Neutrophil (primary cell): ENCODE measurements around the gene BCL11A.

Source experiments
- H3K27ac ChIP-seq: fragments of 200-600 bp; sonication (generic); 2 replicates; pipeline ENCODE4 v1.5.1; 2016; ENCODE audit warnings: mild to moderate bottlenecking, moderate library complexity
- H3K27me3 ChIP-seq: fragments of 200-600 bp; sonication (generic); 2 replicates; pipeline ENCODE4 v1.6.0; 2016; ENCODE audit warnings: mild to moderate bottlenecking
- H3K36me3 ChIP-seq: fragments of 200-600 bp; sonication (generic); 2 replicates; pipeline ENCODE4 v1.5.1; 2017
- H3K4me1 ChIP-seq, 2 experiments: fragments of 200-600 bp in 1 of 2; sonication (generic) in 1 of 2; 1 replicate in 1 of 2; 2 replicates in 1 of 2; pipeline versions ENCODE4 v1.5.1 to v1.6.1; 2013 to 2016; ENCODE audit warnings: low read depth in 1 of 2, low read length in 1 of 2, mild to moderate bottlenecking in 1 of 2, moderate library complexity in 1 of 2; ENCODE audit not compliant: control insufficient read depth in 1 of 2, insufficient read depth in 1 of 2
- H3K4me3 ChIP-seq, 2 experiments: fragments of 200-600 bp in 1 of 2; sonication (generic) in 1 of 2; 1 replicate in 1 of 2; 2 replicates in 1 of 2; pipeline ENCODE4 v1.5.1; 2013 to 2016; ENCODE audit warnings: low read depth in 1 of 2, low read length in 1 of 2, mild to moderate bottlenecking in 1 of 2, moderate library complexity in 1 of 2
- H3K9me3 ChIP-seq: fragments of 200-600 bp; sonication (generic); 2 replicates; pipeline ENCODE4 v1.5.1; 2016
- CTCF ChIP-seq: fragments of 200-600 bp; sonication (generic); IDR thresholded peaks from 2 replicates; pipeline ENCODE4 v1.5.1; 2016; ENCODE audit warnings: antibody characterized with exemption

Gene BCL11A

GRCh38 chr2:60553495-60554073, at the start of gene BCL11A:
BCL11A (minus strand) TSS chr2:60553654; CDS start chr2:60553270, 384 bp downstream.
- no peak for TF ChIP-seq CTCF
- Histone ChIP-seq H3K36me3 (no peaks in the 10 kb centered on the region), H3K27ac (peak within 1 kb of the TSS; percentile 69), H3K9me3 (no peaks in the 10 kb centered on the region), H3K4me3 (peak within 1 kb of the TSS; percentile 82), H3K27me3 (peaks cover 25% of the 10 kb centered on the region), H3K4me1 (peaks cover 47 to 60% of the 10 kb centered on the region in 2 experiments)

- H3K27ac ChIP-seq, result no peak overlapping the region
- H3K4me1 ChIP-seq, result no peaks in the 10 kb centered on the region
- no peak overlapping the region for H3K4me3 ChIP-seq
- no peaks in the 10 kb centered on the region for H3K27me3 ChIP-seq
- H3K9me3 ChIP-seq, result no peaks in the 10 kb centered on the region
- TF ChIP-seq CTCF, result no peak
- H3K36me3 ChIP-seq, result no peaks in the 10 kb centered on the region
These were observed 49.5 kb upstream of the BCL11A start for GRCh38 chr2:60602828-60603532.

- Histone ChIP-seq H3K4me3 (no peak overlapping the region), H3K36me3 (no peaks in the 10 kb centered on the region), H3K9me3 (no peaks in the 10 kb centered on the region), H3K4me1 (no peaks in the 10 kb centered on the region), H3K27me3 (no peaks in the 10 kb centered on the region), H3K27ac (no peak overlapping the region)
- TF ChIP-seq CTCF, result no peak
These were observed 48.9 kb upstream of the BCL11A start for GRCh38 chr2:60602388-60602787.

GRCh38 chr2:60598271-60598670, 44.8 kb upstream of the BCL11A start:
- Histone ChIP-seq H3K9me3 (no peaks in the 10 kb centered on the region), H3K4me1 (no peaks in the 10 kb centered on the region), H3K36me3 (no peaks in the 10 kb centered on the region), H3K27ac (no peak overlapping the region), H3K27me3 (no peaks in the 10 kb centered on the region), H3K4me3 (no peak overlapping the region)
- no peak for TF ChIP-seq CTCF

GRCh38 chr2:60597346-60597745, 43.9 kb upstream of the BCL11A start:
- no peak overlapping the region for H3K4me3 ChIP-seq
- H3K9me3 ChIP-seq, result no peaks in the 10 kb centered on the region
- TF ChIP-seq CTCF, result no peak
- no peaks in the 10 kb centered on the region for H3K4me1 ChIP-seq
- no peaks in the 10 kb centered on the region for H3K36me3 ChIP-seq
- no peaks in the 10 kb centered on the region for H3K27me3 ChIP-seq
- H3K27ac ChIP-seq, result no peak overlapping the region
